ENCODE measurements around the gene BHMT2. TPM values are rescaled to one million over a fixed set of nuclear protein-coding genes. Genes with fewer than 3 reads are reported as not detected.

Gene BHMT2
- polyA plus RNA-seq, 1 of the 3 experiments (the other 2 are of a cell fraction) = not detected

DNA sequence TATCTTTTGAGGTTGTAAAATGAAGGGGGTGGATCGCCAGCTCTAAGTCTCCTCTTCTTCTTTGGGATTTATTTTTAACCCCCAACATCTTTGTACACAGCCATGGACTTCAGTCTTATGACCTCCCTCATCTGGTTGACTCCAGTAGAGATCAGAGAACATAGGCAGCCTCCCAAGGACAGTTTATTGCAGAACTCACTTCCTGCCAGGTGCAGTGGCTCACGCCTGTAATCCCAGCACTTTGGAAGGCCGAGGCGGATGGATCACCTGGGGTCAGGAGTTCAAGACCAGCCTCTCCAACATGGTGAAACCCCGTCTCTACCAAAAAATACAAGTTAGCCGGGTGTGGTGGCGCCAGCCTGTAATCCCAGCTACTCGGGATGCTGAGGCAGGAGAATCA lies 39.2 kb downstream of the BHMT2 start:
- no peak overlapping the region for H3K4me3 ChIP-seq (ENCODE audit: low read depth in 2 of 2, low read length in 1 of 2)
- no peaks in the 10 kb centered on the region for H4K20me1 ChIP-seq (ENCODE audit: insufficient read depth)
- H2AFZ ChIP-seq (ENCODE audit: low read depth) = no peak overlapping the region
- no peaks in the 10 kb centered on the region for H3F3A ChIP-seq (replicated peaks; ENCODE audit: insufficient read depth)
- H3K27me3 ChIP-seq (ENCODE audit: insufficient read depth) = no peaks in the 10 kb centered on the region; the same call in 1 of the 2 replicates
- CTCF ChIA-PET = interaction anchor here (1.1 to 1.2 kb wide), 3 partner anchors 24 to 87 kb away, joined by 3 to 5 read pairs (median 3); no protein-coding TSS in a partner anchor
- no peaks in the 10 kb centered on the region for H3K36me3 ChIP-seq (replicated peaks in 1 of 2; ENCODE audit: control insufficient read depth in 1 of 2, insufficient read depth in 2 of 2, low read length in 1 of 2)
- H3K4me2 ChIP-seq = no peak overlapping the region
- H3K4me1 ChIP-seq (ENCODE audit: control insufficient read depth in 1 of 2, insufficient read depth in 2 of 2, low read depth in 1 of 2, low read length in 1 of 2) = peaks cover 0 to 14% of the 10 kb centered on the region in 2 experiments; a peak in 2 of 4 replicates
- no peaks in the 10 kb centered on the region for H3K79me2 ChIP-seq (ENCODE audit: insufficient read depth)
- POLR2A ChIA-PET = no interaction called here
- WGBS (ENCODE audit: low lambda C conversion rate) = 75% methylated on average over 7 of the region's 8 CpGs
- no peaks in the 10 kb centered on the region for H3K9me3 ChIP-seq
- TF ChIP-seq FOXJ3 (CRISPR knock-in tag; IDR thresholded peaks at IDR 0.05) (no peak), MXI1 (IDR thresholded peaks at IDR 0.05; ENCODE audit: low read depth, low read length) (no peak), TAF1 (IDR thresholded peaks at IDR 0.05; ENCODE audit: borderline replicate concordance, low read depth, low read length) (no peak), MAX (IDR thresholded peaks at IDR 0.05; ENCODE audit: low read depth) (no peak), YY1 (IDR thresholded peaks at IDR 0.05; ENCODE audit: low read depth) (no peak)
- TF ChIP-seq, protein P1, sequence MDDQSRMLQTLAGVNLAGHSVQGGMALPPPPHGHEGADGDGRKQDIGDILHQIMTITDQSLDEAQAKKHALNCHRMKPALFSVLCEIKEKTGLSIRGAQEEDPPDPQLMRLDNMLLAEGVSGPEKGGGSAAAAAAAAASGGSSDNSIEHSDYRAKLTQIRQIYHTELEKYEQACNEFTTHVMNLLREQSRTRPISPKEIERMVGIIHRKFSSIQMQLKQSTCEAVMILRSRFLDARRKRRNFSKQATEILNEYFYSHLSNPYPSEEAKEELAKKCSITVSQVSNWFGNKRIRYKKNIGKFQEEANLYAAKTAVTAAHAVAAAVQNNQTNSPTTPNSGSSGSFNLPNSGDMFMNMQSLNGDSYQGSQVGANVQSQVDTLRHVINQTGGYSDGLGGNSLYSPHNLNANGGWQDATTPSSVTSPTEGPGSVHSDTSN (IDR thresholded peaks at IDR 0.05) = no peak
- TF ChIP-seq, protein P2, sequence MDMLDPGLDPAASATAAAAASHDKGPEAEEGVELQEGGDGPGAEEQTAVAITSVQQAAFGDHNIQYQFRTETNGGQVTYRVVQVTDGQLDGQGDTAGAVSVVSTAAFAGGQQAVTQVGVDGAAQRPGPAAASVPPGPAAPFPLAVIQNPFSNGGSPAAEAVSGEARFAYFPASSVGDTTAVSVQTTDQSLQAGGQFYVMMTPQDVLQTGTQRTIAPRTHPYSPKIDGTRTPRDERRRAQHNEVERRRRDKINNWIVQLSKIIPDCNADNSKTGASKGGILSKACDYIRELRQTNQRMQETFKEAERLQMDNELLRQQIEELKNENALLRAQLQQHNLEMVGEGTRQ (IDR thresholded peaks at IDR 0.05; ENCODE audit: borderline replicate concordance, low read depth, low read length) = no peak
- H3K27ac ChIP-seq (ENCODE audit: low read depth in 2 of 2, low read length in 1 of 2) = no peak overlapping the region
- no peak for DNase-seq
- H3K9me2 ChIP-seq = no peaks in the 10 kb centered on the region
- H3K9ac ChIP-seq = no peak overlapping the region

- WGBS (ENCODE audit: low lambda C conversion rate) = 76% methylated on average over 15 of the region's 15 CpGs
- ChIA-PET CTCF (interaction anchor here (1.0 to 1.2 kb wide), 4 partner anchors 23 to 88 kb away, joined by 3 to 5 read pairs (median 4); no protein-coding TSS in a partner anchor), POLR2A (no interaction called here)
These were observed 40.2 kb downstream of the BHMT2 start for GRCh38 chr5:79109527-79110492.

More at GRCh38 chr5:79109527-79110492, 40.2 kb downstream of the BHMT2 start:
- Histone ChIP-seq H3K4me1 (ENCODE audit: control insufficient read depth in 1 of 2, insufficient read depth in 2 of 2, low read depth in 1 of 2, low read length in 1 of 2) (peaks cover 0 to 14% of the 10 kb centered on the region in 2 experiments; a peak in 2 of 4 replicates), H3K79me2 (ENCODE audit: insufficient read depth) (no peaks in the 10 kb centered on the region), H4K20me1 (ENCODE audit: insufficient read depth) (no peaks in the 10 kb centered on the region), H3K9me2 (no peaks in the 10 kb centered on the region), H3K36me3 (replicated peaks in 1 of 2; ENCODE audit: control insufficient read depth in 1 of 2, insufficient read depth in 2 of 2, low read length in 1 of 2) (no peaks in the 10 kb centered on the region), H3F3A (replicated peaks; ENCODE audit: insufficient read depth) (no peaks in the 10 kb centered on the region), H3K9ac (no peak overlapping the region), H2AFZ (ENCODE audit: low read depth) (no peak overlapping the region), H3K27ac (ENCODE audit: low read depth in 2 of 2, low read length in 1 of 2) (no peak overlapping the region), H3K4me2 (no peak overlapping the region), H3K9me3 (no peaks in the 10 kb centered on the region), H3K4me3 (ENCODE audit: low read depth in 2 of 2, low read length in 1 of 2) (no peak overlapping the region; a peak in 1 of 4 replicates), H3K27me3 (ENCODE audit: insufficient read depth) (no peaks in the 10 kb centered on the region; the same call in 1 of the 2 replicates)
- DNase-seq = no peak
- TF ChIP-seq RCOR1 (IDR thresholded peaks at IDR 0.05; ENCODE audit: low read length) (no peak), RFX5 (IDR thresholded peaks at IDR 0.05; ENCODE audit: low read length) (no peak), CTCF (IDR thresholded peaks at IDR 0.05) (peak; percentile 33; the same call in 1 of the 2 replicates), RAD21 (IDR thresholded peaks at IDR 0.05; ENCODE audit: low read length) (peak; percentile 32; the same call in 1 of the 2 replicates)

Measured in SK-N-SH (cell line).